Fibroblast of lung (primary cell): ENCODE data around the gene EXTL2. TPM values are rescaled to one million over a fixed set of nuclear protein-coding genes. Genes with fewer than 3 reads are reported as not detected.
"Not testable (repeated sequence)": the region's sequence is repeated elsewhere in the genome, so short reads cannot be mapped to it uniquely, and the experiment has no call there.

Experiments used
- DNase-seq, 2 donors: peaks; one replicate each; pipeline versions ENCODE4 v3.0.0 to v3.0.0-alpha.2; 2010; ENCODE audit warnings: low read depth in 2 of 2
- H2AFZ ChIP-seq: 2 replicates; pipeline ENCODE4 v1.5.1; 2012; ENCODE audit warnings: low read length, control low read depth, inconsistent platforms
- H3K27ac ChIP-seq: 2 replicates; pipeline ENCODE4 v1.5.1; 2011; ENCODE audit warnings: low read length, control low read depth; ENCODE audit not compliant: insufficient read depth
- H3K27me3 ChIP-seq: 2 replicates; pipeline ENCODE4 v1.5.1; 2011; ENCODE audit warnings: mild to moderate bottlenecking, low read length; ENCODE audit not compliant: control insufficient read depth, insufficient read depth
- H3K36me3 ChIP-seq: 2 replicates; pipeline ENCODE4 v1.5.1; 2011; ENCODE audit warnings: low read length; ENCODE audit not compliant: control insufficient read depth, insufficient read depth
- H3K4me1 ChIP-seq: 2 replicates; pipeline ENCODE4 v1.5.1; 2011; ENCODE audit warnings: low read length; ENCODE audit not compliant: control insufficient read depth, insufficient read depth; ENCODE audit errors: extremely low read depth
- H3K4me2 ChIP-seq: 2 replicates; pipeline ENCODE4 v1.5.1; 2011; ENCODE audit warnings: low read length, control low read depth; ENCODE audit not compliant: insufficient read depth; ENCODE audit errors: extremely low read depth
- H3K4me3 ChIP-seq, 4 experiments: fragments of 200-600 bp in 1 of 4; sonication (generic) in 1 of 4; replicated peaks in 1 of 4; 2 replicates each; pipeline ENCODE4 v1.5.1; 2011 to 2016; ENCODE audit warnings: low read length in 4 of 4, low read depth in 3 of 4, mild to moderate bottlenecking in 3 of 4, control low read depth in 2 of 4, inconsistent platforms in 1 of 4, mixed read lengths in 1 of 4; ENCODE audit not compliant: insufficient read depth in 1 of 4; ENCODE audit errors: control extremely low read depth in 1 of 4
- H3K79me2 ChIP-seq: 2 replicates; pipeline ENCODE4 v1.5.1; 2012; ENCODE audit warnings: mild to moderate bottlenecking, low read length, inconsistent platforms; ENCODE audit not compliant: control insufficient read depth, insufficient read depth
- H3K9ac ChIP-seq: 2 replicates; pipeline ENCODE4 v1.5.1; 2011; ENCODE audit warnings: mild to moderate bottlenecking, low read length, control low read depth; ENCODE audit not compliant: insufficient read depth
- H3K9me3 ChIP-seq: 2 replicates; pipeline ENCODE4 v1.5.1; 2012; ENCODE audit warnings: low read depth, low read length; ENCODE audit not compliant: control insufficient read depth, insufficient read depth
- H4K20me1 ChIP-seq: 2 replicates; pipeline ENCODE4 v1.5.1; 2011; ENCODE audit warnings: low read length; ENCODE audit not compliant: control insufficient read depth, insufficient read depth; ENCODE audit errors: extremely low read depth
- CTCF ChIP-seq, 2 donors: IDR thresholded peaks in 1 of 2; conservative IDR thresholded peaks in 1 of 2; 1 replicate in 1 of 2; 2 replicates in 1 of 2; pipeline ENCODE4 v1.5.1; 2011 to 2012; ENCODE audit warnings: low read length in 2 of 2, control low read depth in 1 of 2, inconsistent platforms in 1 of 2, low read depth in 1 of 2, mild to moderate bottlenecking in 1 of 2
- EZH2 ChIP-seq: IDR thresholded peaks from 2 replicates; pipeline ENCODE4 v1.5.1; 2012; ENCODE audit warnings: low read length, control low read depth, mild to moderate bottlenecking; ENCODE audit errors: missing control alignments
- polyA plus RNA-seq, 2 donors: library from polyadenylated mRNA; depleted of rRNA in 1 of 2; stranded (reverse) in 1 of 2; unstranded in 1 of 2; fragments of >200 nt; gene quantifications; 2 replicates each; pipeline ENCODE4 v1.2.1, GENCODE V29; 2011 to 2012; ENCODE audit warnings: missing spikeins in 1 of 2
- total RNA-seq: library from RNA; depleted of rRNA; stranded (reverse); fragments of >200 nt; gene quantifications from 2 replicates; pipeline ENCODE4 v1.2.1, GENCODE V29; 2014

EXTL2 gene
- total and polyA plus RNA-seq, 2 donors (not counting 1 experiment from before 2014, with no cell fraction given), result 22.1 to 43.7 TPM

- H3K27me3 ChIP-seq, result no peaks in the 10 kb centered on the region
- no peaks in the 10 kb centered on the region for H4K20me1 ChIP-seq
- peaks cover 15% of the 10 kb centered on the region for H3K79me2 ChIP-seq
- H3K9me3 ChIP-seq, result no peaks in the 10 kb centered on the region
- DNase-seq, result no peak
- H3K27ac ChIP-seq, result no peak overlapping the region
- no peak overlapping the region for H2AFZ ChIP-seq
- H3K9ac ChIP-seq, result no peak overlapping the region
- no peak overlapping the region for H3K4me3 ChIP-seq
- TF ChIP-seq CTCF (conservative IDR thresholded peaks at IDR 0.05 in 1 of 2, IDR thresholded peaks at IDR 0.05 in 1 of 2; ENCODE audit: low read depth in 1 of 2, low read length in 2 of 2), result no peak
- TF ChIP-seq EZH2, result no peak
- no peaks in the 10 kb centered on the region for H3K36me3 ChIP-seq
- peaks cover 5% of the 10 kb centered on the region for H3K4me1 ChIP-seq
- no peak overlapping the region for H3K4me2 ChIP-seq
Observed at GRCh38 chr1:100891380-100891779, 3.3 kb downstream of the EXTL2 start.

- H3K4me3 ChIP-seq, H3K9me3 ChIP-seq, H3K4me2 ChIP-seq, H4K20me1 ChIP-seq, H3K27ac ChIP-seq, H3K9ac ChIP-seq, DNase-seq, H3K4me1 ChIP-seq, H2AFZ ChIP-seq, H3K27me3 ChIP-seq, H3K36me3 ChIP-seq: not testable (repeated sequence)
- peaks cover 11% of the 10 kb centered on the region for H3K79me2 ChIP-seq
Observed at GRCh38 chr1:100889869-100890482, 4.7 kb downstream of the EXTL2 start.

GRCh38 chr1:100889007-100889406 lies 5.6 kb downstream of the EXTL2 start:
- H3K27ac ChIP-seq, H3K4me1 ChIP-seq, H3K9ac ChIP-seq, H3K4me3 ChIP-seq, H3K9me3 ChIP-seq, H4K20me1 ChIP-seq, H3K4me2 ChIP-seq, DNase-seq, H2AFZ ChIP-seq, H3K36me3 ChIP-seq, H3K27me3 ChIP-seq: not testable (repeated sequence)
- H3K79me2 ChIP-seq, result peaks cover 11% of the 10 kb centered on the region

- Histone ChIP-seq H3K4me3 (no peak overlapping the region), H2AFZ (no peak overlapping the region), H3K4me1 (no peaks in the 10 kb centered on the region), H3K27ac (no peak overlapping the region), H3K4me2 (no peak overlapping the region), H3K27me3 (no peaks in the 10 kb centered on the region), H3K79me2 (no peaks in the 10 kb centered on the region), H3K9ac (no peak overlapping the region), H4K20me1 (no peaks in the 10 kb centered on the region), H3K9me3 (no peaks in the 10 kb centered on the region), H3K36me3 (no peaks in the 10 kb centered on the region)
- TF ChIP-seq CTCF (conservative IDR thresholded peaks at IDR 0.05 in 1 of 2, IDR thresholded peaks at IDR 0.05 in 1 of 2; ENCODE audit: low read depth in 1 of 2, low read length in 2 of 2) (peak in 1 of 2 donors; percentile 1), EZH2 (no peak)
- DNase-seq, result peak; percentile 53 to 67
Observed at GRCh38 chr1:100883963-100884362, 10.7 kb downstream of the EXTL2 start.
